HG02981 (cell line): Measurements from ENCODE around the gene BCL3.

Source experiments
- ATAC-seq: cut with Tn5 transposase; IDR thresholded peaks from one replicate; pipeline ENCODE4 v1.9.1; 2021; ENCODE audit warnings: mild to moderate bottlenecking, moderate library complexity; ENCODE audit not compliant: unreplicated experiment

Gene BCL3

DNA sequence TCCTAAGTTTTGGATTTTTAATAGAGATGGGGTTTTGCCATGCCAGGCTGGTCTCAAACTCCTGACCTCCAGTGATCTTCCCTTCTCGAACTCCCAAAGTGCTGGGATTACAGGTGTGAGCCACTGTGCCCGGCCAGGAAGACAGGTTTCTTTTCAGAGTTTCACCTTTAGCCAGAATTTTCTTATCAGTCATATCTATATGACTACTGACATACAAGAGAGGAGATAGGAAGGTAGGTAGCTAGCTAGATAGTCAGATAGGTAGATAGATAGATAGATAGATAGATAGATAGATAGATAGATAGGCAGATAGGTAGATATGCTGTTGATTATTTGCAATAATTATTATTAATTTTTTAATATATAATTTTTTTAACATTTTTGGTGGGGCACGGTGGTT, 36.8 kb downstream of the BCL3 start:
- no peak for ATAC-seq

DNA sequence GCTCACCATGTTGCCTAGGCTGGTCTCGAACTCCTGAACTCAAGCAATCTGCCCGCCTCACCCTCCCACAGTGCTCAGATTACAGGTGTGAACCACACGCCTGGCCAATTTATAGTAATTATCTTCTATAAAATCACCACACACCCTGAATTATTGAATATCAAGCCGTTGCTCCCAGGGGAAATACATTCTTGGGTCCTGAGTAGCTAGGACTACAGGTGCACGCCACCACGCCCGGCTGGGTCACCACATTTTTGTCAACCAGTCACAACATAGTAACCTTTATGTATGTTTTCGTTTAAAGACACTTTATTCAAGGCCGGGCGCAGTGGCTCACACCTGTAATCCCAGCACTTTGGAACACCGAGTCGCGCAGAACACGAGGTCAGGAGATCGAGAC, 37.5 kb downstream of the BCL3 start:
- ATAC-seq = no peak

DNA sequence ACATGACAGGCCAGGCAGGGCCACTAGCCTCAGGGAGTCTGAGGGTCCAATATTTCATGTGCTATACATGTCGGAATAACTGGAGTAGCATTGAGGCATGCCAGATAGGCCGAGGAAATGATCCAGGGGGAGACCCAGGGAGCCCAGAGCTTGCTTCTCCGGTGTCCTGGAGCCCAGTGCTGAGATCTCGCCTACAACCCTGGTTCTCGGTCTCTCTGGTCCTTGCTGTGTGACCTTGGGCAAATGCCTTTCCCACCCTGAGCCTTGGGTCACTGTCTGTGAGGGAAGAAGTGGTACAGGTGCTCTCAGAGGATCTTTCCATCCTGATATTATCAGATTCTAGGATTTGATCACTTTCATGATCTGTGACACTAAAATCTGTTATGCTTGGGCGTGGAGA, 40.5 kb downstream of the BCL3 start:
- ATAC-seq = no peak

DNA sequence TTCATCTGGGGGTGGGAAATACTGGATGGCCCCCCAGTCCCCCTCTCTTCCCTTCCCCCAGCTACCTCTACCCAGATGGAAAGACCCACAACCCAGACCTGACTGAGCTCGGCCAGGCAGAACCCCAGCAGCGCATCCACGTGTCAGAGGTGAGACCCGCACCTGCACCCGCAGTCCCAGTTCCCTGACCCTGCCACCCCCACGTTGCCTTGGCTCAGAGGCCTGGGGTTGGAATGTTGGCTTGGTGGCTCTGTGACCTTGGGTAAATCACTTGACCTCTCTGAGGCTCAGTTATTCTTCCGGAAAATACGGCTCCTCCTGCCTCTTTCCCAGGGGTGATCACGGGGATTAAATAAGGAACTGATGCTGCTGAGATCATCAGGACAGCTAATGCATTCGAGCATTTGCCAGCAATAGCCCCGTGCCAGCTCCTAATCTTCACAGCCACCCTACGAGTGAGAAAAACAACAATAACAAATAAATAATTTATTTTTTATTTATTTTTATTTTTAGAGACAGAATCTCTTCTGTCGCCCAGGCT, 41.5 kb downstream of the BCL3 start:
- no peak for ATAC-seq

GRCh38 chr19:44792281-44792680, 43.8 kb downstream of the BCL3 start:
- ATAC-seq = no peak

DNA sequence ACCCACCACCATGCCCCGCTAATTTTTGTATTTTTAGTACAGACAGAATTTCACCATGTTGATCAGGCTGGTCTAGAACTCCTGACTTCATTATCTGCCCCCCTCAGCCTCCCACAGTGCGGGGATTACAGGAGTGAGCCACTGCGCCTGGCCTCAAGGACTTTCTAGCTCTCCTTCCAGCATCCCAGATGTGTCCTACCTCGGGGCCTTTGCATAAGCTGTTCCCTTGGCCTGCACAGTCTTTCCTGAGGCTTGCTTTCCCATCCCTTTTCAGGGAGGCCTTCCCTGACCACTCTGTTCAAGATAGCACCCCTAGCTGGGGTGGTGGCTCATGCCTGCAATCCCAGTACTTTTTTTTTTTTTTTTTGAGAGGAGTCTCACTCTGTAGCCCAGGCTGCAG, 46.1 kb downstream of the BCL3 start:
- no peak for ATAC-seq

DNA sequence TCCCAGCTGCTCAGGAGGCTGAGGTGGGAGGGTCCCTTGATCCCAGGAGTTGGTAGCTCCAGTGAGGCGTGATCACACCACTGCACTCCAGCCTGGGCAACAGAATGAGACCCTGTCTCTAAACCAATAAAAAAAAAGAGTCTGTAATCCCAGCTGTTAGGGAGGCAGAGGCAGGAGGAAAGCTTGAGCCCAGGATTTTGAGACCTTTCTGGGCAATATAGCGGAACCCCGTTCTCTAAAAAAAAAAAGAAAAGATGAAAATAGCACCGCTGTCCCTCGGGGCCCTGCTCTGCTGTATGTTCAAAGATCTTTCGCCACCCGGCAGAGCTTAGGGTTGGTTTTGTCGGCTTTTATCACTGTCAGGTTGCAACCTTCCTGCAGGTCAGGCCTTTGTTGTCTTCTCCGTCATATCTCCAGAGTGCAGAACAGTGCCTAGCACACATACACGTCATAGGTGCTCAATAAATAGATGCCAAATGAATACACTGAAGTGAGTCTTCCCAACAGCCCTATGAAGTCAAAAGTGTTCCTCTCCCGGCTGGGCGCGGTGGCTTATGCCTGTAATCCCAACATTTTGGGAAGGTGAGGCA, 47.0 kb downstream of the BCL3 start:
- no peak for ATAC-seq

- no peak for ATAC-seq
Observed at GRCh38 chr19:44796701-44797115, 48.2 kb downstream of the BCL3 start.

DNA sequence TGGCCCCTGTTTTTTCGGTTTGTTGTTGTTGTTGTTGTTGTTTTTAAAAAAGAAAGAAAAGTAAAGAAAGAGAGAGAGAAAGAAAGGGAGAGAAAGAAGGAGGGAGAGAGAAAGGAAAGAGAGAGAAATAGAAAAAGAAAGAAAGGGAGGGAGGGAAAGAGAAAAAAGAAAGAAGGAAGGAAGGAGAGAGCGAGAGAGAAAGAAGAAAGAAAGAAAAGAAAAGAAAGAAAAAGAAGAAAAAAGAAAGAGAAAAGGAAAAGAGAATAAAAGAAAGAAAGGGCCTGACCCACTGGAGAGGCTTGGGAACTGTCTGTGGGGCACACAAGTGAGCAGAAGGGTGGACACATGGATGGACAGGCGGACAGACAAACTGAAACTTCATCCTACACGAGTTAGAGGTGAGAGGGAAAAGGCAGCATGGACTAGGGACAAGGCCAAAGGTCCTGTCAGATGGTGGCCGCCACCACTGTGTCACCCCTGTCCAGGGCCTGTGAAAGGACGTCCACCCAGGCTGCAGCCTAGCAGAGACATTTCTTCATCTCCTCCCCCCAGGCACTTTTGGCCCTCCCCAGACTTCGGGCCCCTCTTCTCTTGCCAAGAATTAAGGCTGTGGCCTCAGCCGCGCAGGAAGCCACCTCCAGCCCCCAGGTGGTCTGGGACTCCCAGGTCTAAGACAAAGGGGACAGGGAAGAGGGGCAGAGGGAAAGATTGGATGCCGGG, 51.3 kb downstream of the BCL3 start:
- ATAC-seq = no peak

DNA sequence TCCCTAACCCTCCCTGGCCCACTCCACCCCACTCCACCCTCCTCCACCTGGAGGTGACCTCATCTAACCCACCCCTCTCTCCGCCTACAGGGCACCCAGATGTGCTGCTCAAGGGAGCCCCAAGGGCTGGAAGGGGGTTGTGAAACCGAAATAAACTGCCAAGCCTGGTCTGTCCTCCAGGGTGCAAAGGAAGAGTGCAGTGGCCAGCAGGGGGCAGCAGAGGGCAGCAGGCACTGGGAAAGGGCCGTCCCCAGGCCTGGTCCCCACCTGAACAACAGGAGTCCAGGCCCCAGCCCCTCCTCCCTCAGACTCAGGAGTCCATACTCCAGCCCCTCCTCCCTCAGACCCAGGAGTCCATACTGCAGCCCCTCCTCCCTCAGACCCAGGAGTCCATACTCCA, 52.0 kb downstream of the BCL3 start:
- ATAC-seq = peak; percentile 64

DNA sequence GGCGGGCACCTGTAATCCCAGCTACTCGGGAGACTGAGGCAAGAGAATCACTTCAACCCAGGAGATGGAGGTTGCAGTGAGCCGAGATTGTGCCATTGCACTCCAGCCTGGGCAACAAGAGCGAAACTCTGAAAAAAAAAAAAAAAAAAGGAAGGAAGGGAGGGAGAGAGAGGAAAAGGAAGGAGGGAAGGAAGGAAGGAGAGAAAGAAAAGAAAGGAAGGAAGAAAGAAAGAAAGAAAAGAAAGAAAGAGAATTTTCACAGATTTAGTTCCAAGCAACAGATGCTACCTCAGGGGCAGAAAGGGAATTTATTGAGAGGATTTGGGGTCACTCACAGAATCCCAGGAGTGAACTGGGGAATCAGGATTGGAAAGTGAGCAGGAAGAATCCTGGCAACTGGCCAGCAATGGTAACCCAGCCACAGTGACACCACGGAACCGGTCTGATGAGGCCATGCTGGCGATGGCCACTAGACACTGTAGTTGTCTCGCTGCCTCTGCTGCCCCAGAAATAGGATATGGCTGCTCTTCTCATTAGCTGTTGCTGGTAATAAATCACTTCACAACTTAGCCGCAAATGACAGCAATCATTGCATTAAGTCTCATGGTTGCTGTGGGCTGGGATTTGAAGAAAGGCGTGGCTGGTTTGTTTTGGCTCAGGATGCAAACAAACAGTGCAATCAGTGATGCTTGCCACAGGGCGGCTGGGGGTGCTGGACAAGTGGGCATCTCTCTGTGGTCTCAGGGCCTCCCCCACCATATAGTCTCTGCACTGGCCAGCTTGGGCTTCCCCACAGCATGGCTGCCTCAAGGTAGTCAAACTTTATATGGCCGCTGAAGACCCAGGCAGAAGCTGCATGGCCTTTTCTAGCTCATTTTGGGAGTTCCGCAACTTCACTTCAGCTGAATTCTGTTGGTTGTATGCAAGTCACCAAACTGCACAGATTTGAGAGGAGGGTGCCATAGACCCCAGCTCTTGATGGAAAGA, 55.2 kb downstream of the BCL3 start:
- ATAC-seq = no peak

DNA sequence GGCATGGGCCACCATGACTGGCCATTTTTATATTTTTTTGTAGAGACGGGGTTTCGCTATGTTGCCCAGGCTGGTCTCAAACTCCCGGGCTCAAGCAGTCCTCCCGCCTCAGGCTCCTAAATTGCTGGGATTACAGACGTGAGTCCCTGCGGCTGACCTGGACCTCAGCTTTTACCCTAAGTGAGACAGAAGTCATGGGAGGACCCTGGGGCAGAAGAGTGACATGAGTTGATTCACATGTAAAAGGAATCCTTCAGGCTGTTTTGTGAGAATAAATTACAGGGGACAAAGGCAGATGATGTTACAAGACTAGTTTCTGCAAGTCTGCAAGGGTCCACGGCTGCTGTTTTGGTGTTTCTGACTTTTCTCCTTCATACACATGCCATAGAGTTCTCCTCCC, 57.8 kb downstream of the BCL3 start:
- ATAC-seq = no peak

- ATAC-seq = no peak
Observed at GRCh38 chr19:44807162-44807561, 58.7 kb downstream of the BCL3 start.

GRCh38 chr19:44807652-44808462, 59.3 kb downstream of the BCL3 start:
- no peak for ATAC-seq

GRCh38 chr19:44808463-44809371, 60.2 kb downstream of the BCL3 start, which contains the start of gene BCAM:
Gene BCAM (plus strand): TSS chr19:44809103. CDS start chr19:44809125, 22 bp downstream.
- ATAC-seq = no peak
